Stimulated activated CD4-positive, alpha-beta T cell treated with anti-CD3 and anti-CD28 coated beads, Interleukin-2, amount 100 ng/mL, for 48 hours (primary cell): ENCODE measurements around the gene TXNDC8.
"Not testable (repeated sequence)": the region's sequence is repeated elsewhere in the genome, so short reads cannot be mapped to it uniquely, and the experiment has no call there.

Source experiments
- DNase-seq, 2 donors: peaks; one replicate each; pipeline ENCODE4 v3.0.0-alpha.2; 2020

TXNDC8 gene

DNA sequence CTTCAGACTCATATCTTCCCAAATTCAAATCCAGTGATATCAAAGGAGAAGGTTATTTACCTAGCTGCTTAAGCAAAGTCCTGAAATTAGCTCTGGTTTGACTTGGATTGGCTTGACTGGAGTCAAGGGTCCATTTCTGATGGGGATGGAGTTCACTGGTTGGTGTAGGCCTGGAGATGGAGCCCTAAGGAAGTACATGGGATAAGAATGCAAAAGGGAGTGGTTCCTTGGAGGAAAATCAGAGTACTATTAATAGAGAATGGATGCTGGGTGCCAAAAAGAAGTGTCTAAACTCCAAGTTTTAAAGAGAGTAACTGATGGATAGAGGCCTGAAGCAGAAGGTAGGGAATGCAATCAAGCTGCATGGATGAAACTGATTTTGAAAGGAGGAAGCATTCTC, 13.8 kb downstream of the TXNDC8 start:
- DNase-seq: no peak

DNA sequence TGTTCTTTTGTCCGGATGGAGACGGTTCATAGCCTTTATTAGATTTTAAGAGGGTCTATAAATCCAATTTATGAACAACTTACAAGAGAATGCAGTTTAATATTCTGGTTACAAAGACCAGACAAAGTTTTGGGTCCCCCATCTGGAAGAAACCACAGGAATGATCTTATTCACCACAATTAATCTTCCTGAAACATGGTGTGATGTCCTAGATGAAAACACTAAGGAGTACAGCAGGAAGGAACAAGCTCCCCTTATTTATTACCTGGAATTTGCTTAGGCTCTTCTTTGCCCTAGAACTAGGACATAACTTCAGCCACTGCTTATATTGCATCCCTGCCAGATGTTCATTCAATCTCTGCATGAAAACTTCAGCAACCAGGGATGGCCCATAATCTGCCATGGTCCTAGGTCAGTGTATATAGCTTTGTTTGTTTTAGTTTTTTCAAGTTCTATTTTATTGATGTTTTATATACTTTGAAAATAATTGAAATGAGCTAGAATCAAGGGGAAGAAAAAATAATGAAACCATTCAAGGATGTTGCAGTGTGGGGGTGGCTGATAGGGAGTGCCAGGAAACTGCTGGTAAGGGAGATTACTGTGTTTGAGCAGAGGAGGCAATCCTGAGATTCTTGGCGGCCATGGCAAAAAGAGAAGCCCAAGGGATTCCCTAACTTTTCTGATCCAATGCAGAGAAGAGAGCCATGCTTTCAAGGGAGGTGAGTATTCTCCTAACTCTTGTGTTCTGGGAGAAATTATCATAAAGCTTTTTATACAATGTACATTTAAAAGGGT, 16.8 kb downstream of the TXNDC8 start:
- DNase-seq: no peak

DNA sequence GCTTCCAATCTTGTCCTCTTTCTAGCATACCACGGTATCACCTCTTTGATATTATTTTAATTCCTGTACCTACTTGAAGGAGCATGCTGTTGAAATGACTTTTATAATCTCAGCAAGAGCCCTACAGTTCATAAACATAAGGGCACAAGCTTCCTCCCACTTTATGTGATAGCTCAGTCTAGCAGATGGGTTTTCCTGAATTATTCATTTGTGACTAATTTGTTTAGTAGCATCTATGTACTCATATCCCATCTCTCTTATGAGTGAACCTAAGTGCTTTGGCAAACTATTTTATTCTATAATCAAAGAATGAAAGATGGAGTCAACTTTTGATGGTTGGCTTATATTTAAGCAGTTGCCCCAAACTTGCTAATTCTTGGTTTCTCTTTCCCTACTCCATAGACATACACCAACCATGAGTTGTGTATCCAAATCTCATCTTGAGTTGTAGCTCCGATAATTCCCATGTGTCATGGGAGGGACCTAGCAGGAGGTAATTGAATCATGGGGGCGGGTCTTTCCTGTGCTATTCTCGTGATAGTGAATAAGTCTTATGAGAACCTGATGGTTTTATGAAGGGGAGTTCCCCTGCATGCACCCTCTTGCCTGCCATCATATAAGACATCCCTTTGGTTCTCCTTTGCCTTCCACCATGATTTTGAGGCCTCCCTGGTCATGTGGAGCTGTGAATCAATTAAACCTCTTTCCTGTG, 17.7 kb downstream of the TXNDC8 start:
- DNase-seq: no peak

DNA sequence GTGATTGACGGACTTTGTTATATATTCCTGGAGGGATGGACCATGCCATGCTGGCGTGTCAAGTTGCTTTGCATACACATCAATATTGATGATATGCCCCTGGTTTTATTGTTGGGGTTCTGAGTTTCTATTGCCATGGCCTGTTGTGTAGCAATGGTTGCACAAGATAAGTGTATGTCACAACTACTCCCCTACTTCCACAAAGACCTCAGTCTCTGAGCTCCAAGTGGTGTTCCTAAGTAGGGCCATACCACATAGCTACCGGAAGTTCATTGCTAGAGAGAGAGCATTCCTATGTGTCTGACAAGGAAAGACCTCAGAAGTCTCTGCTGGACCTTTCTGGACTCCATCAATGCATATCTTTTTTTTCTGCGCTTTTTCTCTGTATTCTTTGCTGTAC, 19.8 kb downstream of the TXNDC8 start:
- no peak for DNase-seq

DNA sequence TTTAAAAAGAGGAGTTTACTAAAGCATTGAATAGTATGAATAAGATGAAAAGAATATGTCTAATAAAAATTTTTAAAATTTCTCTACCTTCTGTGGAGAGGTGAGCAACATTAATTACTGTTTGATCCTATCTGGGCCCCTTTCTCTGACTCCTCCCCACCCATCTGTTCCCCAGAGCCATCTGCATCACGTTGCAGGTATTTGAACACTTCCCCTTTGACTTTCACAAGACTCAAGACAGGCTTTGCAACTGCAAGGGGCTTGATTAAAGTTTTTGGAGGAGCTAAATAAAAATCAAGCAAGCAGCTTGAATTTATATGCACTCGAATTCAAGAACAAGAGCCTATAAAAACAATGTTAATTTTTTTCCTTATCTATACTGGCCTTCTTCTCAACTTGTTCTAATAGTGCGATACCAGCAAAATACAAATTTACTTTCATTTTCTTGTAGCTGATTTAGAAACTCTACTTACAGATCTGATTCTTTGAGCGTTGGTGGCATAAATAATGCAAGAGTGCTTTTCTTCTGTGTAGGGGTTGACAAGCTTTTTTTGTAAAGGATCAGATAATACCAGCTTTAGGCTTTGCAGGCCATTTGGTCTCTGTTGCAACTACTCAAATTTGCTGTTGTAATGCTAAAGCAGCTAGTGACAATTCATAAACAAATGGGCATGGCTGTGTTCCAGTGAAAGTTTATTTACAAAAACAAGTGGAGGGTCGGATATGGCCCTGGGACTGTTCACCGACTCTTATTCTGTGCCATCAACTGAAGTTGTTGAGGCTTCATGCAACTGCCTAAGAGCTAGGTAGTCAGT, 21.2 kb downstream of the TXNDC8 start:
- DNase-seq: no peak

DNA sequence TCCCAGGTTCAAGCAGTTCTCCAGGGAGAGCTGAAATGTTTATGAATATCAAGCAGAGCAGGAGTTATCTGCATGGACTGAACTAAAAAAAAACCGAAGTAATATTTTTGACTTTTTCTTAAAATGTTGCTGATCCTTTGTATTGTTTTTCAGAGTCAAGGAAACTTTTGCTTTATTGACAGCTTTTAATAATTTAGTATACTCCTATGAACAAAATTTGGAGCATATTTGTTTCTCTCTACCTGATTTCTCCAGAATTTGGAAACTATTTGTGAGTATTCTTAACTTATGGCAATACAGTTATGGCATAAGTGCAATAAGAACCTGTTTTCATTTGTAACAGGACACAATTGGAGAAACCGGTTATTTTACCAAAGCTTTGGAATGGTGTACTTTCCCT, 25.7 kb downstream of the TXNDC8 start:
- not testable (repeated sequence) for DNase-seq

DNA sequence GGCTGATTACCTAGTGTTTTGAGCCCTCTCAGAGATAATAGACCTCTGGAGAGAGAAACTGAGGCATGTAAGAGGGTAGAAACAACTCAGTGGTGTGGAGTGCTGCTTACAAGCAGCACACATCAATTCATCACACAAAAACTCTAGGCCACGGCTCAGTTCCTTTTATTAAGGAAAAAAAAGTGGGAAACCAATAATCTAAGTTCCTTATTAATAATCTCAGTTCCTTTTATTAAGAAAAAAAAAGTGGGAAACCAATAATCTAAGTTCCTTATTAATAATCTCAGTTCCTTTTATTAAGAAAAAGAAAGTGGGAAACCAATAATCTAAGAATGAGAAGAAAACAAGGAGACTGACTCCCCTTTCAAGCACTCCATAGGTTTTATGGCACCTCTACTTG, 28.0 kb downstream of the TXNDC8 start:
- DNase-seq: no peak

DNA sequence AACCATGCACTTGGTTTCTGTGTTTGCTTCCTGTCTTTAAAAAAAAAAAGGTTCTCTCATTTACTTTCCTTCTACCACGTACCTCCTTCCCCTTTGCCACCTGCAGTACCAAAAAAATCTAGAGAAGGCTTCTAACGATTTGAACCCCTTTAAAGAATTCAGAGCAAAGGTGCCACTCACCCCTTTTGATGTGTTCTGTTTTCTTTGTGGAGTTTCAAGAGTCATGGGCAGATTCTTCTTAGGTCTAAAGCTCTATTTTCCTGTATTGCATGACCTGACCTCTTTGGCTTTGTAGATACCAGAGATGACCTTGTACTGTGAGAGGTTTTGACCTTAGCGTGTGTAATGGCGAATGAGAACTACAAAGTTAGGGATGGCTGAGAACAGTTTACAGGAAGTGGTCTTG, 29.0 kb downstream of the TXNDC8 start:
- DNase-seq: no peak

DNA sequence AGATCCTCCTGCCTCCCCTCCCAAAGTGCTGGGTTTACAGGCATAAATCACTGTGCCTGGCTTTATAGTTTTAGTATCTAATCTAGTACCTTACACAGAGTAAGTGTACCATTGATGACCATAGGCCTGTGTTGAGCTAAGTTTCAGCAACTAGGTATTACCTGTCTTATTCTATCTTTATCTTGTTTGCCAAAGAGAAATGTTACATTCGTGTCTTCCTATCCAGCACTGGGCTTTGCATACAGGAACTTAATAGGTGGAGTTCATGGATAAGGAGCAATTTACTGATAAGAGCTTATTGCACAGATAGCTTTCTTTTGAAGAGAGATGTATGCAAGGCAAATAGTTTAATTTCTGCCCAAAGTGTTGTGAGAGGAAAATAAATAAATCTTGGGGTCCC, 30.5 kb downstream of the TXNDC8 start:
- DNase-seq: no peak

DNA sequence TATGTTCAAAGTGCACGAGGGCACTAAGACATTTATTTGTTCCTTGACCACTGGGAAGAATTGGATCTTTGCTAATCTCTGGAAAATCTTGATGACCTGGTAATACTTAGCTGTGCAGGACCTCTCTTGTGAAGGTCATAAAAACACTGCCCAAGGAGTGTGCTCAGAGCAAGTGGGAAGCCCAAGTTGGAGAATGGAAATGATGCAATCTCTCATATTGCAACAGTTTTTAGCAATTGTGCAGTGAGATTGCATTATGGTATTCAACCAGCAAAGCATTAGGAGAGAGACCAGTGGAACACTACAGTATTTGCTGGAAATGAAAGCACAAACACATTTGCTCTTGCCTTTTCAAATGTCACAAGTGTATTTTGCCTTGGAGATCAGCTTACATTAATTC, 34.5 kb downstream of the TXNDC8 start:
- DNase-seq: no peak

DNA sequence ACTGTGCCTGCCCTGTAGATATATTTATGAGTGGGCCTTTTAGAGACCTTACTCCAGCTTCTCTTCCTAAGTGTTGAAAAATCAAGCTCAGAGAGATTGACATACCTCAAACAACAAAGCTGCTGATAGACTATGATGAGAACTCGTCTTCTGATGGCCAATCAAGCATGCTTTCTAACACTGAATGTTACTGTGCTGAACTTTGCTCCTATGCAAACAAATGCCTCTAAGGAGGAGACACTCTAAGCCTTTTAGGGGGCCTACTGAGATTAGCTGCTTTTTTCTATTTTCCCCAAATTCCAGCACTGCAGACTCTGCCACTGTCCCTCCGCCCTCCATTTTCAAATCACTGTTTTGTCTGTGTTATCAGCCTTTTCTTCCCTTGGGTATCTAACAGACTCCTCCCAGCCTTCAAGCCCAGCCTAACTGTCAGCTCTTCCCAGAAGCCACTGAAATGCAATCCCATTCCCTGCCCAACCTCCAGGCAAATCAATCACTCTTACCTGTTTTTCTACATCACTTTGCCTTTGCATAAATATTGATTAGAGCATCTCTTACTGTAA, 39.5 kb downstream of the TXNDC8 start:
- DNase-seq: no peak

DNA sequence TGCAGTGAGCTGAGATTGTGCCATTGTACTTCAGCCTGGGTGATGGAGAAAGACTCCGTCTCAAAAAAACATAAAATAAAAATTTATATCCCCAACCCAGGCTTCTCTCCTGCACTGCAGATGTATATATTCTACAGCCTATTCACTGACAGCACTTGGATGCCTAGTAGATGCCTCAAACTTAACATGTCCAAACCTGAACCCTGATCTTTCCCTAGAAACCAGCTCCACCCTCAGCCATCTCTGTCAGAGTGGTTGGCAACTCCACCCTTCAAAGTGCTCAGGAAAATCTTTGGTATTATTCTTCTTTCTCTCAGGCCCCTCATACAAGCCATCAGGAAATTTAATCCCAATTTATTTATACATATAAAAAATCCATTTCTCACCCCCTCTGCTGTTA, 44.4 kb downstream of the TXNDC8 start:
- DNase-seq: no peak

DNA sequence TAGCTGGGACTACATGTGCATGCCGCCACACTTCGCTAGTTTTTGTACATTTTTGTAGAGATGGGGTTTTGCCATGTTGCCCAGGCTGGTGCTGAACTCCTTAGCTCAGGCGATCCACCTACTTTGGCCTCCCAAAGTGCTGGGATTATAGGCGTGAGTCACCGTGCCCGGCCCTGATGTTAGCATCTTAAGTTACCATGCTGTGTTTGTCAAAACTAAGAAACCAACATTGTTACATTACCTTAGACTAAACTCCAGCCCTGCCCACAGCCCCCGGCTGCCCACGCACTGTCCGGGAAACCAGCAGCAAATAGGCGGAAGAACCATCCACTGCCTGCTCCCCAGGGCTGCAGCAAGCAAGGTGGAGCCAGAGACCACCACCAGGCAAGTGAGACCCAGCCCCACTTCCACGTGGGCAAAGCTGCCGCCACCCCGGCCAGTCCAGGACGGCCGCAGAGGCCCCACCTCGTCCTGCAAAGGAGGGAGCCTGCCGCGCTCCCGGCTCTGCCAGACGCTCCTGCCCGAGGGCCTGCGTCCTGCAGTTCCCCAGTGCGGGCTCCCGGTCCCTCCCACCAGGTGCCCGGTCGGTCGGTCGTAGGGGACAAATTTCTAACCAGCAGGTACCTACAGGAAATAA, 45.6 kb downstream of the TXNDC8 start:
- no peak for DNase-seq

DNA sequence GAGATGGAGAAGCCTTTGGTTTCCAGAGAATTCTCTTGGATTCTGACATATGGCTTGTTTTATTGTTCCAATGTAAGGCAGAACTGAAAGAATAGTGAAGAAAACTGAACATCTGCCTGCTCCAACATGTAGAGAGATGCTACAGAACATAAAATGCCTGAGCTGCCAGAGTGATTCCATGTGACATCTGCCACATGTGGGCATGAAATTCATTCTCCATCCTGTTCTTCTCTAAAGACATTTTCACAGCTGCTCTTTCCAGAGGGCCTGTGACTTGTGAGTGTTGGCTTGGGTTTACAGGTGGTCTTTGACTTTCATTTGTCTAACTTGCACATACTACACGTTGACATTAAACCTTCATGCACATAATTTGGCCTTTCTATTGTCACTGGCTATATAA, 47.7 kb downstream of the TXNDC8 start:
- DNase-seq: no peak

DNA sequence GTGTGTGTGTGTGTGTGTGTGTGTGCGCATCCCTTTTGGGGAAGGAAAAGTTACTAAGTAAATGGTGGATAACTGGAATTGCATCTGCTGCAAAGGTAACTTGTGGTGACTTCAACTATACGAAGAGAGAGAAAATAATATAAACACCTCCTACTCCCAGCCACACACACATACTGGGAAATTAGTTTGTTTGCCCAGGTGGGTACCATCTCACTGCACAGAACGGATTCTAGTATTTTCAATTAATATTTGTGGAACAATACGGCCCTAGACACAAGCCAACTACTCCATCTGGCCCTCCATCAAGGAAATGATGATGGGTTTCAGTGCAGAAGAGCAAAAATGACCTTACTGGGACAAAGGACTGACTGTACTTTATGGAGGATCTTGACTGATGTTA, 49.2 kb downstream of the TXNDC8 start:
- DNase-seq: no peak

DNA sequence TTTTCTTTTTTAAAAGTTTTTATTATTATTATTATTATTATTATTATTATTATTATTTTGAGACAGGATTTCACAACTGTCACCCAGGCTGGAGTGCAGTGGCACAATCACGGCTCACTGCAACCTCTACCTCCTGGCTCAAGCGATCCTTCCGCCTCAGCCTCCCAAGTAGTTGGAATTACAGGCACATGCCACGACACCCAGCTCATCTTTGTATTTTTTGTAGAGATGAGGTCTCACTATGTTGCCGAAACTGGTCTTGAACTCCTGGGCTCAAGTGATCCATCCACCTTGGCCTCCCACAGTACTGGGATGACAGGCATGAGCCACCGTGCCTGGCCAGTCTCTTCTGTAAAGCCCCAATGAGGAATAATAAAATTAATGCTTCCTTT, 50.4 kb downstream of the TXNDC8 start:
- no peak for DNase-seq

DNA sequence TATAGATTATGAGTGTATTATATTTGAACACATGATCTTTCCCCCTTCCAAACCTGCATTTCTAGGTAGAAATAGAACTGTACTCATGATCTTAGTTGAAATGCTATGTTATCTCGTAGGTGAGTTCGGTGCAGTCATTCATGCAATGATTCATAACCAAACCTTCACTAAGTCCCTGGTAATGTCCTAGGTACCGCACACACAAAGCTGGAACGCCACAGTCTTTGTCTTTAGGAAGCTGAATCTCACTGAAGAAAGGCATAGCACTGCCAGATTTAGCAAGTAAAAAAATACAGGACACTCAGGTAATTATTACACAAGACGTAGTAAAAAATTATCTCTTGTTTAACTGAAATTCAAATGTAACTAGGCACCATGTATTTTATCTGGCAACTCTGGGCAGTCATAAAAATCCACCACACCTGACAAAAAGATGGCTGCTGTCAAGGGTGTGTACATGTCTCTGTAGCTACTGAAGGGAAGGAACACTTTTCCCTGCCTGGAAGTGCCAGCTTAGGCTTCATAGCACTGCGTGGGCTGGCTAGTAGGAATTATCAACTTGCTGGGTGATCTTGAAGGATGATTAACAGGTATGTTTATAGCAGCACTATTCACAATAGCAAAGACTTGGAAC, 53.3 kb downstream of the TXNDC8 start:
- no peak for DNase-seq

DNA sequence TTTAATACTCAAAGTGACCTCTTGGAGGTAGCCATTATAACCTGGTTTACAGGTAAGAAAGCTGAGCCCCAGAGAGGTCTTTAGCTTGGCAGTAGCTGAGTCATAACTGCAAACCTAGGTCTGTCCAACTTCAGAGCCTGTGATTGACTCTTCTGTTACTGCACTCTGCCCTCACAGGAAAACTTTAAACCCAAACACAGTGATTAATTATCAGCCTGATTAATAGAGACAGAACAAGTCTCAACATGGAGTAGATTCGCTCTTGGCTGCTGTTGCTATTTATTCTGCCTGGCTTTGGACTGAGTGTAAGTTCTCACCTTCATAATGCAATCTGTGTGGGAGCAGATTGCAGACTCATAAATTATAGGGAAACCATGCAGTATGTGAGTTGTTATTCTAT, 53.9 kb downstream of the TXNDC8 start:
- DNase-seq: no peak

DNA sequence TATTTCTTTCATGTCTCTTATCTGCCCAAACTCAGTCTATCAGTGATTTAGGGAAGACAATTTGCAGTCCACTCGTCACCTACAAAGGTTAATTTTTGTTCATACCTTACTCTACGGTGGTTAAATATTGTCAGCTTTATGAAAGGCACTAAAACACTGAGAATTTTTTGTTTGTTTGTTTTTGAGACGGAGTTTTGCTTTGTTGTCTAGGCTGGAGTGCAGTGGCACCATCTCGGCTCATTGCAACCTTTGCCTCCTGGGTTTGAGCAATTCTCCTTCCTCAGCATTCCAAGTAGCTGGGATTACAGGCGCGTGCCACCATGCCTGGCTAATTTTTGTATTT, 55.0 kb downstream of the TXNDC8 start:
- no peak for DNase-seq

DNA sequence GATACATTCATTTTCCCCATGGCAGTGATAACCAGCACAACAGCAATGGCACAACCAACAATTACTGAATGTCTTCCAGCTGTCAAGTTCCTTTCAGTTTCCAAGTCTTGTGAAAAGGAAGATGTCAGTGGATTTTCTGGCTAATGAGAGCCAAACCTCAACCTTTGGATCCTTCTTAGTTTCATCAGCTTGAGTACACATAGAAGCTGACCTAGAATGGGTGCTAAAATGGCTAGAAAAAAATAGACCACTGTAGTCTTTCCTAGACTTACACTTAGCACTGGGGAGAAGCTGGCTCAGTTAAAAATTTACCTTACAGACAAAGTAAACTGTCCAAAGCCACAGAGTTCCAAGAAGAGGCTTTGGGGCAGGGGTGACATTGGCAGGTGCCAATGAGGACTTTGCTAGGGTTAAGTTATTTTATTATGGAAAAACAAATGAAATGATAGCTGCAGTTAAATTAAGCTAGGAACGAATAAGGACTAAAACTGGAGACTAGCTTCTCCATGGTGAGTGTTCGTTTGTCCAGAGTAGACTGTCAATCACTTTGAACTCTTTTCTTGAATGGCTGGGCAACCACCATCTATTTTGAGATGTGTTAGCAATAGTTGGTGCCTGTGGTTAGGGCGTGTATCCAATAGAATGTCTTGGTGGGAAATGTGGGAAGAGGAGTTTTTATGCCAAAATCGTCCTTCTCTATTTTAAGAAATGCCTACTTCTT, 55.5 kb downstream of the TXNDC8 start:
- no peak for DNase-seq

DNA sequence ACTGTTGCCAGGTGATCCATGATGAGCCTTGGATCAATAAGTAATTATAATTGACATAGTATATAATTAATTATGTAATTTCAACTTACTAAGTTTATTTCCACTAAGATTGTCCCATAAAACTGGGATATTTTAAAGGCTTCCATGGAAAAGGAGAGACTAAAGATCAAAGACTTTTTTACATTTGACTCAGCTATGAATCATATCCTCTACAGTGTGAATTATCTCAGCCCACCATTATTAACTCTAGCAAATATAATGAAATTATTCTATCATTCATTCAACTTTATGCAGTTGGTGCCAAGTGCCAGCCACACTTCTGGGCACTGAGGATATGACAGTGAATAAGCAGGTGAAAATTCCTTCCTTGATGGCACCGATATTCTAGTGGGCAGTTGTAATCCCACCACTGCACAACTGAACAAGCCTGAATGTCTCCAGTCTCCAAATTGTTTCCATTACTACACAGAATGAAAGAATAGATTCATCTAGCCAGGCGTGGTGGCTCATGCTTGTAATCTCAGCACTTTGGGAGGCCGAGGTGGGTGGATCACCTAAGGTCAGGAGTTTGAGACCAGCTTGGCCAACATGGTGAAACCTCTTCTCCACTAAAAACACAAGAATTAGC, 59.5 kb downstream of the TXNDC8 start:
- no peak for DNase-seq
